T1000 (cell line): ENCODE results near the gene AFAP1L1.
"Not testable (repeated sequence)": the region's sequence is repeated elsewhere in the genome, so short reads cannot be mapped to it uniquely, and the experiment has no call there.

Experiments
- DNase-seq: peaks from one replicate; lab custom pipeline; 2025; ENCODE audit warnings: mixed read lengths; lab: John Stamatoyannopoulos, UW

Gene AFAP1L1

GRCh38 chr5:149261246-149261645 is 10.4 kb upstream of the AFAP1L1 start:
- DNase-seq, result no peak

- no peak for DNase-seq
These were observed 9.3 kb upstream of the AFAP1L1 start for GRCh38 chr5:149262315-149262714.

- DNase-seq, result no peak
These were observed 7.1 kb upstream of the AFAP1L1 start for GRCh38 chr5:149264439-149265067.

GRCh38 chr5:149265068-149265465 is 6.6 kb upstream of the AFAP1L1 start:
- DNase-seq, result no peak

DNA sequence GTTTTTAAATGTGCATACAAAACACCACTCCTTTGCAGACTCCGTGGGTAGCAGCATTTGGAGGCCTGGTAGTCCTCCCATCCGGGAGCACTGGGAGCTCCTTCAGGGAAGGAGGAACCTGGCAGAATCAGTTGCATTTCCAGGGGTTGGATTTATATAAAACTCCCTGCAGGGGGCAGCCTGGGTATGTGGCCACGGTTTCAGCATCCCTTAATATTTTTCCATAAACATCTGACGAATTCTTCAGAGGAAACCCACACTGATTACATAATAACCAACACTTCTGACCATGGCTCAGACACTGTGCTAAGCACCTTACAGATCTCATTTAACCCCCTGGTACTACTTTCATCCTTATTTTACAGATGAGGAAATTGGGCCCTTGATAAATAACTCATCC is 6.1 kb upstream of the AFAP1L1 start:
- no peak for DNase-seq

DNA sequence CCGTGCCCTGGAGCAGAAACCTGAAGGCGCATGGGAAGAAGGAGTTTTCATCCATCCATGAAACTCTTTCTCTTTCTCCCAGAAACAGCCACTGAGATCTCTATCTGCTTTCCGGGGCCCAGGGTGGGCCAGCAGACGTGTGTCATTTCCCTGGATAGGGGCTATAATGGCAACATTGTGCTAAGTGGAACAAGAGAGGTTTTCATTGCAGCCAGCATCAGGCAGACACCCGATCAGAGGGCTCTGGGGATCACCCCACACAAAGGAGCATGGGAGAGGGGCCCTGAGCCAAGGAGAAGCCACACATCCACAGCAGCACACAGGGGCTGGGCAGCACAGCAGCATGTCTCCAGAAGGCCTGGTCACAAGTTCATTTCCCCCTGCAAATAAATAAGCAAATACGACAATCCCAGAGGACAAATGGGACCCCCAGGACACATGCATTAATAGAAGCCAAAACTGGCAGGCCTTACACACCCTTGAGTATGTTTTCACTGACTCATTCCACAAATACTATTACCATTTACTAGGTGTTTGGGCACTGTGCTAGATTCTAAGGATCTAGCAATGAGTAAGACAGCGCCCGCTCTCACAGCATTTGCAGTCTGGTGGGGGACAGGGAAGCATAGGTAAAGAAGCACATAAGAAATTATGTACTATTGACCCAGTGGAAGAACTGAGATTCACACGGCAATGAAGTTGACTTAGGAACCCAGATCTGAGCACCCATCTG is 4.3 kb upstream of the AFAP1L1 start:
- DNase-seq, result no peak

- no peak for DNase-seq
These were observed 2.6 kb upstream of the AFAP1L1 start for GRCh38 chr5:149268928-149269557.

DNA sequence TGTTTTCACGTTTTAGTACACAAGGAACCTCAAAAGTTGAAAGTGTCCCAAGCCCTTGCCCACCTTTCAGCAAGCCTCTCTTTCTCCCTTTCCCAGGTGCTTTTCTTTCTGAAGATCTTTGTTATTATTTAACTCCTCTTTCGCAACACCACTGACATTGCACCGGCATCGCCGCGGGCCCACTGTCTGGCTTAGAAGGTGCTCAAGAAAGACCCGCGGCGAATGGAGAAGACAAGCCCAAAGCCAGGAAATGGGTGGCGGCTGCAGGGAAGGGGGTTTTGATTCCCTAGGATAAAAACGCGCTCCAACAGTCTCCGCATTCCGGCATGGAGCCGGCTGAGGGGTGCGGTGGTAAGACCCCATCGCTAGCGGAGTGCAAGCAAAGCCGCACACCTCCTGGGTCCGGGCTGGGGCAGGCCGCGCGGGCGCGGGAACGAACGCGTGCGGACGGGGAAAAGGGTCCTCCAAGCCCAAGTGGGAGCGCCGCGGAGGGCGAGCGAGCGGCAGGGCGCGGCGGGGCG is 404 bp upstream of the AFAP1L1 start:
- DNase-seq, result no peak

GRCh38 chr5:149272781-149273180 is 1.1 kb downstream of the AFAP1L1 start:
- not testable (repeated sequence) for DNase-seq

GRCh38 chr5:149273237-149273636 is 1.6 kb downstream of the AFAP1L1 start:
- DNase-seq, result no peak

DNA sequence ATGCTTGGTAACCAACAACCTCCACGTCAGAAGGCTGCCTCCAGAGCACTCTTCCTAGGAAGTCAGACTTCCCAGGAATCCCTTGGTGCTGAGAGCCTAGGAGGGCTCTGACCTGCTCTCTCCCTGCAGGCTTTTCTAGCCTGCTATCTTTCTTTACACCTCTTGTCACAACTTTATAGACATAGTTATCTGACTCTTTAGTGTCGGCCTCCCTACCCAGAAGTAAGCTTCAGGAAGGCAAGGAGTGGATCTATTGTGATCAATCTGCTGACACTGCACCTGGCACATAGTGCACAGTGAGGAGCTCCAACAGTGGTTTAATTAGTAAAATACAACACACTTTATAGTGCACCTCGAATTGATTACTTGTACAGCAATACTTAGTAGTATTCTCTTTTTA is 2.3 kb downstream of the AFAP1L1 start:
- no peak for DNase-seq

DNA sequence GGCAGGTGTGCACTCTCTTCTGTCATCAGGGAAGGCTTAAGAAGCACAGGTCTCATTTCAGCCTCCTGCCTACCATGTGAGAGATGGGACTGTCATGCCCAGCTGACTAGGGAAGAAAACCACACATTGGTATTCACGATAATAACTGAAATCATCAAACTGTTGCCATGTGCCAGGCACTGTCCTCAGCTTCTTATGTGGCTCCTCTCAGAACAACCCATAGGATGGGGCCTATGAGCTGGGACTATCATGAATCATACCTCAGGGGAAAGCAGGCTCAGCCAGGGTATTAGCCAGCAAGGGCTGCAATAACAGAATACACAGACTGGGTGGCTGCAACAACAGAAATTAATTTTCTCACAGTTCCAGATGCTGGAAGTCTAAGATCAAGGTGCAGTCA is 3.3 kb downstream of the AFAP1L1 start:
- DNase-seq, result no peak

GRCh38 chr5:149277801-149278200 is 6.1 kb downstream of the AFAP1L1 start:
- DNase-seq, result no peak

GRCh38 chr5:149278451-149279210 is 7.0 kb downstream of the AFAP1L1 start:
- no peak for DNase-seq

DNA sequence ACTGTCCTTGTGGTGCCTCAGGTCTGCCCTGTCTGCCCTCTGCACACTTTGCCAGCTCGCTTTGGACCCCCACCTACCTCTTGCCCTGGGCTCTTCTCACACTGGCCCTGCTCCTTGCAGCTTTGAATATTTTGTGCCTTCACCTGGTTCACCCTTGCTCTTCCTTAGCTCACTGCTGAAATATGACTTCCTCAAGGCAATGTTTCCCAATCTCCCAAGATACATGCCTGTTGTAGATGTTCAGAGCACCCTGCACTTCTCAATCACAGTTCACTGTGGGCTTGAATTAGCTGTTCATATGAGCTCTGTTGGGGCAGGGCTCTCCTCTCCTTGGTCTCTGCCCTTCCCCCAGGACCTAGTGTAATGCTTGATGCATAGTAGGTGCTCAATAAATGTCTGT is 8.0 kb downstream of the AFAP1L1 start:
- no peak for DNase-seq

- DNase-seq, result no peak
These were observed 8.5 kb downstream of the AFAP1L1 start for GRCh38 chr5:149280124-149280523.

- DNase-seq, result no peak
These were observed 9.1 kb downstream of the AFAP1L1 start for GRCh38 chr5:149280802-149281201.

GRCh38 chr5:149282027-149282965 is 10.6 kb downstream of the AFAP1L1 start:
- DNase-seq, result no peak

DNA sequence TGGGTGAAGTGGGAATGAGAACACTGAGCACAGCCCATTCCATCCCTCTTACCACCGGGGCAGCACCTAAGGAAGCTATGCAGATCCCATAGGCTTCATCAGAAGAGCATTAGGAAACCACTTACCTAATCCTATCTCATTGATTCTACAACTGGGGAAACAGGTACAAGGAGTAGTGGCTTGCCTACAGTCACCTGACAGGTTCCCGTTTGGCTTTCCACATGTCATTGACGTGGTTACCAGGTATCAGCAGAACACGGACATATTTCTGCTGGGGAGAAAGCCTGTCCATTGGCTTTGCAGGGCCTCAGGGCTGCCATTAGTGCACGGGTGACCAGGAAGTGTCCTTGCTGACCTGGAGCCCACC is 11.3 kb downstream of the AFAP1L1 start:
- DNase-seq, result no peak

GRCh38 chr5:149283626-149284480 is 12.2 kb downstream of the AFAP1L1 start:
- no peak for DNase-seq
